ENCODE results near the gene ASPSCR1. TPM values are rescaled to one million over a fixed set of nuclear protein-coding genes. Genes with fewer than 3 reads are reported as not detected.

ASPSCR1 gene, protein sequence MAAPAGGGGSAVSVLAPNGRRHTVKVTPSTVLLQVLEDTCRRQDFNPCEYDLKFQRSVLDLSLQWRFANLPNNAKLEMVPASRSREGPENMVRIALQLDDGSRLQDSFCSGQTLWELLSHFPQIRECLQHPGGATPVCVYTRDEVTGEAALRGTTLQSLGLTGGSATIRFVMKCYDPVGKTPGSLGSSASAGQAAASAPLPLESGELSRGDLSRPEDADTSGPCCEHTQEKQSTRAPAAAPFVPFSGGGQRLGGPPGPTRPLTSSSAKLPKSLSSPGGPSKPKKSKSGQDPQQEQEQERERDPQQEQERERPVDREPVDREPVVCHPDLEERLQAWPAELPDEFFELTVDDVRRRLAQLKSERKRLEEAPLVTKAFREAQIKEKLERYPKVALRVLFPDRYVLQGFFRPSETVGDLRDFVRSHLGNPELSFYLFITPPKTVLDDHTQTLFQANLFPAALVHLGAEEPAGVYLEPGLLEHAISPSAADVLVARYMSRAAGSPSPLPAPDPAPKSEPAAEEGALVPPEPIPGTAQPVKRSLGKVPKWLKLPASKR
- total RNA-seq, result 21.7 TPM

- peak; percentile 96 for DNase-seq
Measured at GRCh38 chr17:81977211-81977808, at the start of gene ASPSCR1. Gene ASPSCR1, plus strand, starts transcription at chr17:81977629. Its CDS starts 18 bp downstream, at chr17:81977647.

DNA sequence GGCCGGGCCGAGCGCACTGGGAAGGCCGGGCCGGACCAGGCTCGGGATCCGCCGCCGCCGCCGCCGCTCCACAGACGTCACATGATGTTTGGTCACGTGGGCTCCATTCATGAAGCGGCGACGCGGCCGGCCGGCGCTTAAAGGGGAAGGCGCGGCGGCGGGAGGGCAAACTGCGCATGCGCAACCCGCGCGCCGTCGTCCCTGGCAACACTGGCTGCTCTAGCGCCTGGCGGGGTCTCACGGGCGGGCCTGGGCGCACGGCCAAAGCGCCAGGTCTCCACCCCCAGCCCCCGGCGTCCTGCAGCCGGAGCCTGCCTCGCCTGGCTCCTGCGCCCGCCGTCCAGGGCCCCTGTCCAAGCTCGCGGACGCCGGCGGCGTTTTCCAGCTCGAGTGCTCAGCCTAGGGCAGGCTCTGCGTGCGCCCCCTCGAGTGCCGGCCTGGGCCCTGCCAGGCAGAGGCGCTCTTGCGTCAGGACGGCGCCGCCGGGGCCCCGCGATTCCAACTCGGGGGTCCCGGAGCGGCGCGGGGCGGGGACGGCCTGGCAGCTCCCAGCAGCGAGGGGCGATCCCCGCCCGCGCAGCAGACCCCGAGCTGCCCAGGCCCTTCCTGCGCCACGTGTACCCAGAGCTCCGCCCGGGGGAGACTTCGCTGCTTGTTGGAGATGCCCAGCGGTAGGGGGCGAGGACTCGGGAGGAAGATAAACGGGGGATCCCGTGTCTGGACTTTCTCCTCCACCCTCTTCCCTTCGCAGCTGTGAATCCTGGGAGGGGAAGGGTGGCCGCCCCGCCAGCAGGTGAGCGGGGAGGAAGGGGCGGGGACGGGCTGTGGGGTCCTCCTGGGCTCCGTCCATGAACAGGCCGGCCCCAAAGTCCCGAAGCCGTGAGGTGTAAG is 49.5 kb upstream of the ASPSCR1 start, which contains the start of gene MAFG:
Gene MAFG (minus strand): TSS at position 83 of the 891 bp plus-strand sequence. CDS start 4,550 bp downstream, outside the sequence.
- DNase-seq, result peak; percentile 99

DNA sequence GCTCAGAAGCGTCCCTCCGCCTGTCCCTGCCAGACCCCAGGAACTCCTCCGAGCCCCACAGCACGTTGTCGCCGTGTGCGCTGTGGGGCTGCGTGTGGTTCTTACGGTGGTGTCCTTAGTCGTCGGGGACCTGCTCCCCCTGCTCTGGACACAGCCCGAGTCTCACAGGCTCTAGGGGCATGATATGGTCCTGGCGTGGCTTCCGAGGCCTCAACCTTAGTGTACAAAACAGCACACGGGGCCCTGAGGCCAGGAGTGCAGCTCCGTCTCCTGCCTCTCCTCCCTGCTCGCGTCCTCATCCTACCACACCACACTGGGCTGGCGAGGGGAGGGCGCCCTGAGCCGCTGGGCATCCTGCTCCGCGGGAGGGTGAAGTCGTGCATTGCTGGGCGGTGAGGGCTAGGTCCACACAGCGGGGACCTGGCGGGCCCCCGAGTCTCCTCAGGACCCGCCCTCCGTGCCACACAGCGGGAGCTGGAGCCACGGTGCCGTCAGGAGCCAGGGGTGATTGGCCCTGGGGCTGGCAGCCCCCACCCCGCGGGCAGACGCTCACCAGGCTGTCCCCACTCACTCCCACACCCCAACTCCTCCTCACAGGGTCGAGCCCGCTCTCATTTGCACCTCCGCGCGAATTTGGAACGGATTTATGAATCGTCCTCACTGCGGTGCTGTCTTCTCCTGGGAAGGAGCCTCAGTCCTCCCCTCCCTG is 48.7 kb upstream of the ASPSCR1 start:
- no peak for DNase-seq

DNA sequence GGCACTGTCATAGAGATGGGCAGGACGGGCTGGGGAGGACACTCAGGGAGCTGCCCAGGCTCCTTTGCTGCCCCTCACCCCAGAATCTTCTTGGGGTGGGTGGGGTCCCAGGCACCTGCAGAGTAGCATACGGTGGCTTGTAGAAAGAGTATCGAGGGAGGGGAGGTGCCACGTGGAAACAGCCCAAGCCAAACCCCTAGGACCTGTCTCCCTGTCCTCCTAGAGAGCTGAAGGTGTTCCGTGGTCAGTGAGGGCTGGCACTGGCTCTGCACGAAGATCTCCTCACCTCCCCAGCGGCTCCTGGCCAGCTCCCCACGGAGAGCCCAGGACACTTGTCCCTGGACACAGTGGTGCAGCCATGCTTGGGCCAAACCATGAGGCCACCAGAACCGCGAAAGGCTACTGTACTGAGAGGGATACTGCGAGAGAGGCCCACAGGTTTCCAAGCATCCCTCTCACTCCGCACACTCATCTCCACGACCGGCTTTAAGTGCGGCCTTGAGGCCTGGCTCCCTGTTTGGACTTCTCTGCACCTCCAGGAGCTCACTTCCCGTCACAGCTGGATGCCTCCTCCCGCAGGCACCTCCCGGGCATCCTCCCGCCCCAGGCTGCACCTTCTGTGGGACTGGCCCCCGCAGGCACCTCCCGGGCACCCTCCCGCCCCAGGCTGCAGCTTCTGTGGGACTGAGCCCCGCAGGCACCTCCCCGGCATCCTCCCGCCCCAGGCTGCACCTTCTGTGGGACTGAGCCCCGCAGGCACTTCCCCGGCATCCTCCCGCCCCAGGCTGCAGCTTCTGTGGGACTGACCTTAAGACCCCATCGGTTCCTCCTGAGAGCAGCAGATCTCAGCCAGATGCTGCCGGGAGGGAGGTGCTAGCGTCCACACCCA is 47.9 kb upstream of the ASPSCR1 start:
- DNase-seq, result no peak

DNA sequence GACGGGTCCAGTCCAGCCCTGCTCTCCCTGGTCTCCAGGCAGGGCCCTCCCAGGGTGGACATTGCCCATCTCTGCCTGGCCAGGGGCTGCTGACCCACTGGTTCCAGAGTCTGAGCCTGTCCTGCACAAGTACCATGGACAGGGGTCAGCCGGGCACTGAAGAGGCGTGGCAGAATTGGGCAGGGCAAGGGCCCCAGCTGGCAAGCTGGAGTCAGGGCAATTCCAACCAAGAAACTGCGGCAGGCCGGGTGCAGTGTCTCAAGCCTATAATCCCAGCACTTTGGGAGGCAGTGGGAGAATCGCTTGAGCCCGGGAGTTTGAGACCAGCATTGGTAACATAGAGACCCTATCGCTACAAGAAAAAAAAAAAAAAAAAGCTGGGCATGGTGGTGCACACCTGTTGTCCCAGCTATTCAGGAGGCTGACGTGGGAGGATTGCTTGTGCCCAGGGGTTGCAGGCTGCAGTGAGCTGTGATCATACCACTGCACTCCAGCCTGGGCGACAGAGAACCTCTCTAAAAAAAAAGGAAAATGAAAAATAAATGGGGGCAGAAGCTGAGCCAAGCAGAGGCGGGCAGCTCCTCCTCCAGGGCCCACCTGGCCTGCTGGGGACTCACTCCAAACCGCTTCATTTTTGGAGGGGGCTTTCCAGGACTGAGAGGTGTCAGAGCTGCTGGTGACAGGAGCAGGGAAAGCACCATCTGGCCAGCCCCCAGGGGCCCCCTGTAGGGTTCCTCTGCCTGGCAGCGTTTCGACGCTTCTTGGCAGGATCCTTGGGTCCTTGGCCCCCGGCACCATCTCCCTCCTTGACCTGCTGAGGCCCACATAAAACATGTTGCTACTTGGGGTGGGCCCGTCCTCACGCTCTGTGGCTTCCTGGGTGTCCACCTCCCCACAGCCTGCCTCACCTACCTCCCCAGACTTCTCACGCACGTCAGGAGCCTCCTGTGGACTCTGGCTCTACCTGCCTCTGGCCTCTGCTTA is 47.0 kb upstream of the ASPSCR1 start:
- no peak for DNase-seq

DNA sequence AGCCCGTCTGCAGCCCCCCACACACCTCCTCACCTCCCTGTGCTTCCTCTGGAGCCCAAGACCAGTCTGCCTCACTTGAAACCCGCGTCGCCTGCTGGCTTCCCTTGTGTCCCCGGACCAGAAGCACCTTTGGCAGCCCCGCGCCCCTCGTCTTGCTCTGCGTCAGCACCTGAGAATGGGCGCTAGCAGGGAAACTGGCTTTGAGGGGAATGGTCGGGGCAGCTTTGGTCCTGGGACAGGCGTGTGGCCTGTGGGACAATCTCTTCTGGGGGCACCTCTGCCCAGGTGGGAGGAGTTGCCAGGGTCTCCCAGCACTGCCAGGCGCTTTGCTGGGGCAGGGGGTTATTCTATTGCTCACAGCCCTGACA is 46.3 kb upstream of the ASPSCR1 start:
- no peak for DNase-seq

DNA sequence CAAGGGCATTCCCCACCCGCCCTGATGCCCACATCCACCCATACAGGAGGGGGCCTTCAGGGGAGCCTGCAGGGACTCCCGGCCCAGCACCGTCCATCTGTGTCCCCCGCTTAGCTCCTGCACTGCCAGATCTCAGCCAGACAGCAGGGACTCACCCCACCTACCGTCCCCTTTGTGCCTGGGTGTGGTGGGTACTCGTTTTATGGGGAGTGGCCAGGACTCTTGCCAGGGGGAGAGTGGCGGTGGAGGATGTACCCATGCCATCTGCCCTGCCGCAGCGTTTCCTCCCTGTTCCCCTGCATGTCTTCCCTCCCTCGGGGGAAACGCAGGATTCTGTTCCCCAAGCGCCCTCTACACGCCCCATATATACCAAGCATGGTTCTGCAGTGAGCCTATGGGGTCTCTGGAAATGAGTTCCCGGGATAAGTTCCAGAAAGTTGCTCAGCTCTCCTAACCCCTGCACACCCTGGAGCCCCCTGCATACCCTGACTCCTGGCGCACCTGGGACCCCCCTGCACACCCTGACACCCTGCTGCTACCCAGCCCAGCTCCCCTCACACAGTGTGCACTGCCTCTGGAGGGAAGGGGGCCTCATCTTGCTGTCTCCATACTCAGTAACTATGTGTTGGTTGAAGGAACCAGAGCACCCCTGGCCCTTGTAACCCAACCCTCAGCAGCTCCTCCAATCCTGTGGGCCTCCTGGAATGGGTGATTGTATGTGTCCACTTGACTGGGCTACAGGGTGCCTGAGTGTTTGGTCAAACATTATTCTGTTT is 45.7 kb upstream of the ASPSCR1 start:
- DNase-seq, result no peak

- no peak for DNase-seq
Measured at GRCh38 chr17:81932333-81932983, 45.0 kb upstream of the ASPSCR1 start.

DNA sequence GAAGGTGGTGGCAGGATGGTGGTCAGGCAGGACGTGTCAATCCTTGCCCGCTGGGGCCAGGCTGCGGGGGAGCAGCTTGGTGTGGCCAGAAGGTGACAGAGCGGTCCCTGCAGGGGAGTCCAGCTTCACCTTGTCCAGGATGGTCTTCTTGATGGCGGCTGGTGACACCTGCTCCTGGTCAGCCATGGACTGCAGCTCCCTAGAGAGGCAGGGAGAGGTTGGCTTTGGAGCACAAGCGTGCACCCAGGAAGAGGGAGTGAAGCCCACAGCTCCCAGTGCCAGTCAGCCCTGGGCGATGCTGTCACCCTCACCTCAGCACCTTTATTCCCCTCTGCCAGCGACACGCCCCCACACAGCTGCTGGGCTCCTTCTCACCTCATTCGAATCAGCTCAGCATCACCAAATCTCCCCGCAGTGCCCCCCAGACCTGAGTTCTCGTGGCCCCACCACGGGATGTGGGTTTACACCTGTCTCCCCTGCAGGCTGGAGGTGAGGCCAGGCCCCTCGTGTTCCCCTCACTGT is 44.2 kb upstream of the ASPSCR1 start:
- no peak for DNase-seq

GRCh38 chr17:81934098-81934757 is 43.2 kb upstream of the ASPSCR1 start:
- DNase-seq, result no peak

GRCh38 chr17:81934850-81935708 is 42.4 kb upstream of the ASPSCR1 start:
- DNase-seq, result no peak

DNA sequence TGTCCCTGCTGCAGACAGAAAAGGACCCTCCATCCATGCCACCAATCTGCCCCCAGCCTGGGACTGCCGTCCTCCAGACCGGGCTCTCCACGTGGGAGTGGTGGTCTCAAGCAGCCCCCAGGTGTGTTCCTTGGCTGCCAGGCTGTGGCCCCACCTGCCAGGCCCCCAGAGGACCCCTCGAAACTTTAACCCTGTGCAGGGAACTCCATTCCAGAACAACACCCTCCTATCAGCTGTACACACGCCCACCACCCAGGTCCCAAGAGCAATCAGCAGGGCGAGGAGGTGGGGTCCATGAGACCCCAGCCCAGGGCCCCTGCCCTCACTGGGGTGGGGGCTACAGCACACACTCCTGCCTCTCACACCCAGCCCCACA is 41.7 kb upstream of the ASPSCR1 start:
- no peak for DNase-seq

DNA sequence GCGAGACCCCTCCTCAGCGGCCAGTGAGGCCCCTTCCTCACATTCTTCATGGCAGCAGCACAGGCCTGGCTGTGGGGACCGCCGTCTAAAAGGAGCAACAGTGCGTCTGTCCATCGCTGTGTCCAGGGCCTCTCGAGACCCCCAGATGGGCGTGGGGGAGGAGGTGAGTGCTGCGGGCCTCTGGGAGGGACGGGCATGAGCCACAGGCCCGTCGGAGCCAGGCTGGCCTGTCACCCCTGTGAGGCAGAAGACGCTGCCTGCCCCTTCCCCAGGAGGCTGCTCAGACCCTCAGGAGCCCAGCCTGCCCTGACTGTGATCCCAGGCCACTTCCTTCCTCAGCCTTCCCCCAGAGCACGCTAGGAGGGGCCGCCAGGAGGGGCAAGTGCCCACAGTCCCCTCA is 38.2 kb upstream of the ASPSCR1 start:
- DNase-seq, result no peak

- no peak for DNase-seq
Measured at GRCh38 chr17:81939881-81940385, 37.5 kb upstream of the ASPSCR1 start.

GRCh38 chr17:81940538-81941483 is 36.6 kb upstream of the ASPSCR1 start:
- DNase-seq, result no peak
